Mesenteric fat pad (tissue), 1 donor: ENCODE results near the gene KCNJ8. TPM values are rescaled to one million over a fixed set of nuclear protein-coding genes. Genes with fewer than 3 reads are reported as not detected.
"Not testable (repeated sequence)": the region's sequence is repeated elsewhere in the genome, so short reads cannot be mapped to it uniquely, and the experiment has no call there.

ENCODE experiments used
- DNase-seq: peaks from one replicate; pipeline ENCODE4 v3.0.0-alpha.2; 2020; ENCODE audit warnings: low spot score
- total RNA-seq: library from RNA; stranded (reverse); fragmentation: NEBNext Ultra II Directional; extraction: Animal tissue kit (Norgen Biotek cat#: 25700); gene quantifications from one replicate; pipeline ENCODE4 v1.2.1, GENCODE V29; 2021
- donor health status: DM: yes; HTN: yes; CAD: no.

Gene KCNJ8
- total RNA-seq, 1 donor from 2014 or later = 16.5 TPM

DNA sequence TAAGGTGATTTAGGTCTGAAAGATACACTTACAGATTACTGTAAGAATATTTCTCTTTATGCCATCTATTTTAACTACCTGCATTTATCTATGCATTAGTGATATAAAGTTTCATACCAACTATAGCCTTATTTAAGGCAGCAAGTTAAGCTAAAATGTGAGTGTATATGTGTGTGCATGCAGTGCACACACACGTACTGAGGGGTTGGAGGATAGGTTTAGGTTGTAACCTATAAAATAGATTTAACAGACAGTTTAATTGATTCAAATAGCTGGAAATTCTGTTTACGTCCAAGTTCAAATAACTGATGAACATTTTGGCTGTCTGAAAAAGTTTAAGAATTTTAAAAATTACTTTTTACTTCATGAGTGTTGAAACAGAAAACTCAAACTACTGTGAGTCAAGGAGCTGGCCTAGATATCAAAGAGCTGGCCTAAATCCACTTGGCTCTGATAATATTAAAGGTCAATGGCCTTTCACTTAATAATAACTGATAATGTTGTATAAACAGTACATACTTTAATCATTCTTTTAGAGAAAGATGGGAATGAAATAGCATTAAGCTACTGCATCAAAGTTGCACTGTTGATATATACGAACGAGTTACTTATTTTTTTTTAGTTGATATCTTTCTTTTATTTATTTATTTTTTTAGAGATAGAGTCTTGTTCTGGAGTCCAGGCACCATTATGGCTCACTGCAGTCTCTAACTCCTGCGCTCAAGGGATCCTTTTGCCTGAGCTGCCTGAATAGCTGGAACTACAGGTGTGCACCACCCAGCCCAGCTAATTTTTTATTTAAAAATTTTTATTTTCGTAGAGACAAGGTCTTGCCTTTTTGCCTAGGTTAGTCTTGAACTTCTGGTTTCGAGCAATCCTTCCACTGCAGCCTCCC, 13.8 kb upstream of the KCNJ8 start:
- no peak for DNase-seq

DNA sequence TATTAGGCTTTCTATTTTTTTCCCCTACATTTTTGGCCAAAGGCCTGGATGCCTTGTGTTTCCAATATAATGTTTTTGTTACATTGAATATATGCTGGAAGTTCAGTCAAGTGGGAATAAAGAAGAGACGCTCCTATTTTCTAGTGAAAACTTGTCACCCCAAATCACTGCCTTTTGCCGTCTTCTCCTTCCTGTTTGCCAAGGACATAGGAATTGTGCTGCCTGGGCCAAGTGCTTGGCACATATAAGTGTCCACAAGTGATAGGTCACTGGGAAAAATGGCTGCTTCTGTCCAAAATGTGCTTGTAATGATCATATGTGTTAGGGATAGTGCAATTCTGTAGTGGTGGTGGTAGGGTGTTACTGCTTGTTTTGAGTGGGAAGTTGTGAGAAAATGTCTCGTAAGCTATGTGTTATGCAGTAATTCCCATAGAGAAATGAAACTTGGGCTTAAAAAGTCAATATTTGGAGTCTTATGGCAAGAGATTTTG, 11.6 kb upstream of the KCNJ8 start:
- DNase-seq = no peak

DNA sequence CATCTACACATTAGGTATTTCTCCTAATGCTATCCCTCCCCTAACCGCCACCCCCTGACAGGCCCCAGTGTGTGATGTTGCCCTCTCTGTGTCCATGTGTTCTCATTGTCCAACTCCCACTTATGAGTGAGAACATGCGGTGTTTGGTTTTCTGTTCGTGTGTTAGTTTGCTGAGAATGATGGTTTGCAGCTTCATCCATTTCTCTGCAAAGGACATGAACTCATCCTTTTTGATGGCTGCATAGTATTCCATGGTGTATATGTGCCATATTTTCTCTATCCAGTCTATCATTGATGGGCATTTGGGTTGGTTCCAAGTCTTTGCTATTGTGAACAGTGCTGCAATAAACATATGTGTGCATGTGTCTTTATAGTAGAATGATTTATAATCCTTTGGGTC, 8.2 kb upstream of the KCNJ8 start:
- not testable (repeated sequence) for DNase-seq

DNA sequence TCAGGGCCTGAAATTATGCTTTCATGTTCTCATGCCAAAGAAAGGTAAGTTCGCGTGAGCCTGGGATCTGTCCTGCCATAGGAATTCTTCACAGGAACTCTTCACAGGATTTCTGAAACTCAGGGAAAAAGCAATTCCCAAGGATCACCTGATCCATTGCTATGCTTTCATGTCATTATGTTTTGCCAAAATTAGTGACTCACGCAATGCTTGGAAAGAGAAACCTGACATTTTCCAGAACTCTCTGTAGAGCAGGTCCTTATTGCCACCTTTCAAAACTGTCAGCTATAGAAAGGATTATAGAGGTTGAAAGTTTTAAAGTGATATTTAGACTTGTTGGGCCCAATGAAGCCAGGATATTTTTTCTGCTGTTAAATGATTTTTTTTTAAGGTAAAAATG, 6.3 kb upstream of the KCNJ8 start:
- no peak for DNase-seq

DNA sequence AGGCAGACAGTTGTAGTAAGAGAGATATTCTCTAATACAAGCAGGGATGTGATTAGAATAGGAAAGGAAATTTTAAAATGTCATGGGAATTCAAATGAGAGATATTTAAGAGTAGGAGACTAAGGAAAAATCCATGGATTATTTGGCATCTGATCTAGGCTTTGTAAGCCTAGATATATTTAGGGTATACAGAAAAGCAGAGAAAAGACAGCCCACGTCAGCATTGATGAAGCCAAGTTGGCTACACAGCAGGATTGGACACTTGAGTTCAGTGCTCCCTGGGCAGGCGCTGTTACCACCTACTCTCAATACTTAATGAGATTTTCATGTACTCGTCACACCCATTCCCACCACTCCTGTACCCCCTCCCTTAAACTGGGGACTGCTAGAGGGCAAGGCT, 1.7 kb upstream of the KCNJ8 start:
- DNase-seq = no peak

DNA sequence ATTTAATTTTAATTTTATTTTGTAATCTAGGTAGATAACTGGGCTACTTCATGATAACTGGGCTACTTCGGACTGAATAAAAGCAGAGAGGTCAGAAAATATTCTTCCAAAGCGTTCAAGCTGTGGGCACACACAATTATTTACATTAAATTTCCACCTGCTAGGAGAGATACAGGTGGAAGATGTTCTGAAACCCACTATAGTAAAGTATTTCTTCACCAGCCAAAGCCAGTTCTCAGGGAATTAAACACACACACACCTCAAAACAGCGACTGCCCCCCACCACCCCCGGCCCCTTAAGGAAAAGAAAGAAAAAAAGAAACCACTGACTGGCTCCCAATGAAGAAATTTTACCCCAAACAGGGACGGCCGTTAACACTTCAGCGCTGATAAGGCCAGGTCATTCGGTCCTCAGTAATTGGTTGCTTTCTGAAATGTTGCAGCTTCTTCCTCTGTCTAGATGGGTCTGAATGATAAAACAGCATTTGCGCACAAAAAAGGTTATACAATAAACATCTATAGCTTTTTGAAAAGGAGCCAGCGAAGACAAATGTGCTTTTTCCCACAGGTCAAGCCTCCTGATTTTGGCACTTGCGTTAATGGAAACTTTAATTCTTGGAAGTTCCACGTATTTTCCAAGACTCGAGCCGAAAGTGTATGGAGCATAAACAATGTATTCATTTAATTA, 771 bp upstream of the KCNJ8 start:
- DNase-seq = no peak

DNA sequence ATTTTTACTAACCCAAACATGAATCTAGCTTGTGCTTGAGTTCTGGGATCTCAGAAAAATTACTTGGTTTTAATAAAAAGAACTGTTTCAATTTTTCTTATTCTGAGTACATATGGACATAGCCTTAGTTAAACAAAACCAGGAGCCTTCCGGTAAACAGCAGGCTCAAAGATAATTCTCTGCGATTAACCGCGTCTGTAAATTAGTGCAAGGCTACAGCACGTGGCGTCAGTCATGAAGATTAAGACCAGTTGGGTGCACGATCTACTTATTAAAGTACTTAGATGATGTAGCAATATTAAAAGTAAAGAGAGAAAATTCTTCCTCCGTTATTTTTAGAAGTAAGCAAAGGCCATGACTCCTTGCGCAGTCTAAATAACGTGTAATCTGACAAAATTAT, 700 bp downstream of the KCNJ8 start:
- no peak for DNase-seq

DNA sequence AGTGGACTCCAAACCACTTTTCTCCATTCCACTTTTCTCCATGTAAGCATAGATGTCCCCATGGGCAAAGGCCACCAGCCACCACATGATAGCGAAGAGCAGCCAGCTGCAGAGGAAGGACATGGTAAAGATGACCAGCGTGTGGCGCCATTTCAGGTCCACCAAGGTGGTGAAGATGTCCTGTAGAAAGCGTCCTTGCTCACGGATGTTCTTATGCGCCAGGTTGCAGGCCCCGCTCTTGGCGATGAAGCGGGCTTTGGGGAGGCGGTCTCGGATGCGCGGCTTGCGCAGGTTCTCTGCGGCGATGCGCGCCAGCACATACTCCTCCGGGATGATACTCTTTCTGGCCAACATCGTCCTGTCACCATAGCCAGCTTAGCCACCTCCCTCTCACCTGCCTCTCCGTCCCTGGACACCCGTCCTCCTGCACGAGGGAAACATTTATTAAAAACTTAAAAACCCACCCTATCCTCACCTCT, 1.2 kb downstream of the KCNJ8 start:
- DNase-seq = no peak

DNA sequence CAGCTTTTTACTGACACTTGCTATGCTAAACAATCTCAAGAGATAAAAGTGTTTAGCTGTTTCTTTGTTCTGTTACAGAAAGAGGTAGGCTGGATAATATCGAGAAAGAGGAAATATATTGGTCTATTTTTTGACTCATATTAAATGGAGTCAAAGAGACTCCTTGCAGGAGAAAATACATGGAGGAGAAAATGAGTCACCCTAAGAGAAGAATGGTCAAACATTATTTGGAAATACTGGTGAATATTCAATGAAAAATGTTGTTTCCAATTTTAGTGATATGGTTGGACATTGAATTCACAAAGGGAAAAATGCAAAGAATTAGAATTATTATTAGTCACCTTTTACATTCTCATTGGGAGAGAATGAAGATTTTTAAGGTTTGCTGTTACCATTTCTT, 3.2 kb downstream of the KCNJ8 start:
- no peak for DNase-seq

DNA sequence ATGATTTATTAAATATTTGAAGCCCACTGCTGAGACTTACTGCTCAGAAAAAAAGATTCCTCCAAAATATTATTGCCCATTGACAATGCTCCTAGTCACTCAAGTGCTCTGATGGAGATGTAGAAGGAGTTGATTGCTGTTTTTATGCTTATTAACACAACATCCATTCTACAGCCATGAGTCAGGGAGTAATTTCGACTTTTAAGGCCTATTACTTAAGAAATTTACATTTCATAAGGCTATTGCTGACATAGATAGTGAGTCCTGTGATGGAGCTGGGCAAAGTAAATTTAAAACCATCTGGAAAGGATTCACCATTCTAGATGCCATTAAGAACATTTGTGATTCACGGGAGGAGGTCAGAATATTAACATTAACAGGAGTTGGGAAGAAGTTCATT, 5.2 kb downstream of the KCNJ8 start:
- DNase-seq = no peak

DNA sequence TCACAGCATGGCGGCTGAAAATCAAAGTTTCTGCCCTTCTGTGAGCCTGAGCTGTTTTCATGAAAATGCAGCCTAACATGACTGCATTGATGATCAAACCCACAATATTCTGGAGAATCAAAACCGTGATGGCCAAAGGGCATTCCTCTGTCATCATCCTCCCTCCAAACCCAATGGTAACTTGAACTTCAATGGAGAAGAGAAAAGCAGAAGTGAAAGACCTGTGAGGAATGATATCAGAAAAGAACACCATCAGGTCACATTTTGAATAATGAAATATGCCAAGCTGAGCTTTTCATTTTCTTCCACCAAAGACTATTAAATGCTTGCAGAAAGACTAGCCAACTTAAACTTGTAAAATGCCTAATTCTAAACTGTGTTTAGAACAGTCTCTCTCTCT, 8.1 kb downstream of the KCNJ8 start:
- DNase-seq = no peak

DNA sequence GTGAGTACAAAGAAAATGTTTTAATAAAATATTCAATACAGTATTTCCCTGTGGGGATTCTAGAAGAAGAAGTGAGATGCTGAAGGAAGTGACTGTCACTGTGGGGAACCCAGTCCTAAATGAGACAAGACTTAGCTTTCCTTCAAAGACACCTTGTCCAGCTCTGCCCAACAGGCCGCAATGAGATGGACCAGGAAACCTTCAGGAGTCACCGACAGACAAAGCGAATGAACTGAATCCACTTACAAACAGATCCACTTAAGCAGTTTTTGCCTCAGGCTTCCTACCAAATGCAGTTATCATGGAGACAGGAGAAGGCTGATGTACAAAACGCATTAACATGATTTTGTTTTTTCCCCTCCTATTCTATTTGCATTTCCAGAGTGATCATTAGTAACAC, 9.6 kb downstream of the KCNJ8 start:
- DNase-seq = no peak

DNA sequence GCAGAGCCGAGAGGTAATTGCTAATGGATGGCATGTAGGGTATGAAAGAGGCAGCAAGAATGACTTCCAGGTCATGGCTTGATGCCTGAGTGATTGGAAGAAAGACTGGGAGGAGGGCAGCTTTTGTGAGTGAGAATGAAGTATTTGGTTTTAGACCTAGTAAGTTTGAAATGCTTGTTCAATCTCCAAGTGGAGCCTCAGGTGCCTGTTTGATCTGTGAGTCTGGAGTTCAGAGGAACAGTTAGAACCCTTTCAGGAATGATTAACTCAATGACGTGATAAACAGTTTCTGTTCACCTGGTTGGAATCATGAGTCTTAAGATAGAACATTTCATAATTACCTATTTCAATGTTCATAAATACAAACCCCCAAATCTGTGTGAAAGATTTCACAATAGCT, 10.4 kb downstream of the KCNJ8 start:
- no peak for DNase-seq

DNA sequence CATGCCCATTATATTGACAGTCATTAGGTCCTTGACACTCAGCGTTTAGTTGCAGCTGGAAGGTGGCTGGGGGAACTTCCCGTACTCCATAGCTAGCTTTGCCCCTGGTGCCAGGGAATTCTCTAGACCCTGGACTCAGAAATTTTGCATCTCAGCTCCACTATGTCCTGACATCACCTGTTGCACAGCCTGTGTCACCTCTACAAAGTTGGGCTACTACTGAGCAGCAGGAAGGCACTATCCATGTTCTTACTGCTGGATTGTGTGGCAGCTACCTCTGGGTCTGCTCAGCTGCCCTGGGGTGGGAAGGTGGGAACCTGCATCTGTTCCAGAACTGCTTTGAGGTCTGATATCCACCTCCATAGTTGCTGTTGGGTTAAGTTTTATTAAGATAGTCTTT, 11.0 kb downstream of the KCNJ8 start:
- no peak for DNase-seq

DNA sequence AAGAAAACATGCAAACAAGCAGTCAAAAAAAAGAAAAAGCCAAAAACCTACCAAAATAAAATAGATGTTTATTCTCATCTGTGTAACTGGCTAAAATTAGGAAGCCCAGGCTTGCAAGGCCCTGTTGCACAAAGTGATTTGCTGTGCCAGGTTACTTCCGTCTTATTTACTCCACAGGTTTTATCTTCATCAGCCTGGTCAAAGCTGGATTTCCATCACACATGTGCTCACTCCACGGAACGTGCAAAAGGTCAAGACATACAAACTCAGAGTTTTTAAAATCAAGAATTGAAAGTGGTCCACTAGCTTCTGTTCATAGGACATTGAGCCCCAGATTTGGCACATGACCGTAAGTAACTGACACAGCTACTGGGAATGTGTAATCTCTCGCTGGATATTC, 14.8 kb downstream of the KCNJ8 start:
- DNase-seq = no peak

DNA sequence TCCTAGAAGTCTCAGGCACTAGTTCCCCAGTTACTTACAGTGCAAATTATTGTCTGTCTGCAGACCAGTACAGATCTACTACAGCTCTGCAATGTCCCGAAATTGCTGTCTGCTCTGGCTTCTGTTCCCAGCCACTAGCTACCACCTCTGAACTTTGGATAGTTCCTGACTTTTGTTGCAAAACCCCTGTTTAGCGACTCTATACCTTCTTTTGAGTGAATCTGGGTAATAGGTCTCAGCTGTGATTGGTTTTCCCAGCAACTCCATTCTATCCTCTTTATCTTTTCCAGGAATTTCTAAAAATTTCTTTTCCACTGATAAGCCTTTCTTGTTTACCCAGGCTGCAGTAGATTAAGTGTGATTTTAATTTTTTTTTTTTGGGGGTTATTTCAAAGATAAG, 16.8 kb downstream of the KCNJ8 start:
- DNase-seq = no peak

DNA sequence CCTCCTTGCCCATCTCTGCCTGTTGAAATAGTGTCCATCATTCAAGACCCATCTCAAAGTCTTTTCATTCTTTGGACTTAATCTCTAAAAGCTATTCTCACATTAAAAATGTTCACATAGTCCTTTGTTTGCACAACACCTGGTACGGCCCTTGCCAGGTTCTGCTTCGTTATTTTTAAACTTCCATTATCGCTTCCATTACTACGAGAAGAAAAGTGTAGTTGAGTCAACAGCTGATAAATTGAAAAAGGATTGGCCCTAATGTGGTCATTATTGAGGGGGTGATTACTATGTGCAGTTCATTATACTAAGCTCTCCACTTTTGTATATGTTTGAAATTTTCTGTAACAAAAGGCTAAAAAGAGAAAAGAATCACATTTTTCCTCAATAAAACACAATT, 17.8 kb downstream of the KCNJ8 start:
- no peak for DNase-seq

DNA sequence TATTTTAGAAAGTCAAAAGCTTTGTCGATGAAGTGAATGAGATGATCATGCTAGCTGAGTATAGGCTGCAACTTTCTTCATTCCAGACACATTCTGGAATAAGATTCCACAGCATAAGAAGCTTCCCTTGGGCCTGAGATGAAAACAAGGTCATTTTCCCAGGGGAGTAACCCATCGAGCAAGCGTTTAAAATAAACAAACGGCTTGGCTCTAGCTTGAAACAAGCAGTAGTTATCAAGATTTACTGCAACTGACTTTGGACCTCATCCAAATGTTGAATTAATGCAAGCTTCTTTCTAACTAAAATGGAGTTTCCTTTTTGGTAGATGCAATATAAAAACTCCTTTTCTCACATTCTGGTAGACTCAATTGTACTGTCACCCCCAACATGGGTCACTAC, 23.0 kb downstream of the KCNJ8 start:
- no peak for DNase-seq

DNA sequence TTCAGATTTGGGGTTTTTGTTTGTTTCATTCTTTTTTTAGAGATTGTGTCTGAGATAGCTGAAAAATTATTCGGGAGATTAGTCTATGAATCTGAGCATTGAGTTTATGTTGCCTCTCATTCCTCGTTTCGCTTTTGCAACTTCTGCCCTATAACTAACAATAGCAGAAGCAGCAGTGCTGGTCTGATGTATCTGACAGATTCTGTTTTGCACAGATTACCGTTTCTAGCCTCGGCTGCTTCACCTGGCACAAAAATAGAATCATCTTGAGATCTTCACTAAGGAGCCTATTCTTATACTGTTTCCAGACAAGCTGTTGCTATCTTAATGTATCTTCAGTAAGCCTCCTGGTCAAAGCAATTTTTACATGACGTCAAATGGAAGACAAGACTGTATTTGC, 29.2 kb downstream of the KCNJ8 start:
- DNase-seq = no peak

DNA sequence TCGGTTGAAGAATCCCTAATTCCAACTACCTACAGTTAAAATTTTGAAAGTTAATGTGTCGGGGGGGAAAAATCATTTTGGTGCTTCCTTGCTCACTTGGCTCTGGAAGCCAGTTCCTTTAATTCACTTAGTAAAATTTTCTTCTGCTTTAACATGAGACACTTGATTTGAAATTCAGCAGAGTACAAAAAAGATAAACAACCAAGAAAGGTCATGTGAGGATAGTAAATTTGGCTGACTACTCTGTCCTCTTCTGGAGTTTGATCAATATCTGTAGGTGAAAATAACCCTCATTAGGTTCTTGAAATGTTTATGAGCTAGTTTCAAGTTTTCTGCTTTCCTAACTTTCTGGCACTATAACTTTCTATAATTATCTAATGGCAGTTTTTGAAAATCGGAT, 43.4 kb downstream of the KCNJ8 start:
- no peak for DNase-seq

DNA sequence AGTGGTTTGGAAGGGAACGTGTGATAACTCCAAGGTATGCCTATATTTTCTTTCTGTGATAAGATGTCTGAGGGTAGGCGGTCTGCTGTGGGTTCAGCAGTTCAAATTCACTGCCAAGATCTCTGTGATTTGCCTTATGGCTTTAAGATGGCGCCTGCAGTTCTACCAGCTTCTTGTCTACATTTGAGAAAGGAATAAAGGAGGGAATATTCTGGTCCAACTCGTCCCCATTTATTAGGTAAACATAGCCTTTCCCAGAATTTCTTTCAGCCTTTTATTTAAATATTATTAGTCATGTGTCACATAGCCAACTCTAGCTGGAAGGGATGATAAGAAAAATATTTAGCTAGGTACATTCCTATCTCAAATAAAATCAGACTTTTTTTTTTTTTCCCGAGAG, 48.8 kb downstream of the KCNJ8 start:
- DNase-seq = no peak

DNA sequence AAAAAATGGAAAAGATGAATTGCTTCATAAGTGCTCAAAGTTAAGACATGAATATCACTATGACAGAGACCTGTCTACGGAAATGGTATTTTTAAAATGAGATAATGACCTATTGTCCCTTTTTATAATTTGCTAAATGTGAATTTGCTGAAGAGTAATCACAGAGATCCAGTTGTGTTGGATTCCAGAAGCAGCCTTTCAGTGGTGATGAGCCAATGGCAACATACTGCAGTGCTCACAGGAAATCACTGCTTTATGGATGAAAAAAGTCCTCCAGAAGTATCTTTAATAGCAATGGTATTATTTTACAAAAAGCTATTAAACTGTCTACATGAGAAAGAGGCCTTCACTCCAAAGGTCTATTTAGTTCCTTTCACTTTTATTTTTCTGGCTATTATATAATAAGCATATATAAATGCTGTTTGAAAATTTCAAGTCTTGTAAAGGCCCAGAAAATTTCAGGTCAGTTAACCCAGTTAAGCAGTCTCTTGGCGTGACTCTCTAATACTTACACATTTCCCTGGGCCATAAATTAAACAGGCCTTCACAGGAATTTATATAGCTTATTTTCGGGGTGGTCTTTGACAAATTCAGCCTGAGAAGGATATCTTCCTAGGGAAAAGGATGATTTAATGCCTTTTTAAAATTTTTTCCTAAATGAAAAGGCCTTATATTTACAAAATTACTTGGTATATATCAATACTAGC, 55.4 kb downstream of the KCNJ8 start:
- DNase-seq = no peak
